ENCODE data around the gene CCDC40. TPM values are rescaled to one million over a fixed set of nuclear protein-coding genes. Genes with fewer than 3 reads are reported as not detected.

Gene CCDC40
- total and polyA plus RNA-seq, 12 donors, result 2.1 to 15.7 (median 6.0) TPM

DNA sequence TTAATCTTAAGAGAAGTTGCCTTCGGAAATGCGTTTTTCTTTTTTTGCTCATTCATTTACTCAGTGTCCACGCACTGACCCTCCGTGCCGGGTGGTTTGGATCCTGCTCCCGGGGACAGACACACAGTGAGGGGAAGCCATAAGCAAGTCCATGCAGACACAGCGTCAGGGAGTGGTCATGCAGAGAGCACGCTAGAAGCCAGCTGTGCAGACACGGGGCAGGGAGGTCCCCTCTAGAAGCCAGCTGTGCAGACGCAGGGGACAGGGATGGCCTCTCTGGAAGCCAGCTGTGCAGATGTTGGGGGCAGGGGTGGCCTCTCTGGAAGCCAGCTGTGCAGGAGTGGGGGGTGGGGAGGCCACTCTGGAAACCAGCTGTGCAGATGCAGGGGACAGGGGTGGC is 69.7 kb downstream of the CCDC40 start:
- H3K4me1 ChIP-seq (replicated peaks in 1 of 2), result peaks cover 0 to 20% of the 10 kb centered on the region in 2 donors
- H3K4me3 ChIP-seq, result no peak overlapping the region
- 75 to 83% (median 79%) methylated on average over 8 to 10 of the region's 10 CpGs for WGBS, 4 donors
- H3K36me3 ChIP-seq (replicated peaks in 1 of 2), result peaks cover 0 to 5% of the 10 kb centered on the region in 2 donors
- TF ChIP-seq, protein P1, sequence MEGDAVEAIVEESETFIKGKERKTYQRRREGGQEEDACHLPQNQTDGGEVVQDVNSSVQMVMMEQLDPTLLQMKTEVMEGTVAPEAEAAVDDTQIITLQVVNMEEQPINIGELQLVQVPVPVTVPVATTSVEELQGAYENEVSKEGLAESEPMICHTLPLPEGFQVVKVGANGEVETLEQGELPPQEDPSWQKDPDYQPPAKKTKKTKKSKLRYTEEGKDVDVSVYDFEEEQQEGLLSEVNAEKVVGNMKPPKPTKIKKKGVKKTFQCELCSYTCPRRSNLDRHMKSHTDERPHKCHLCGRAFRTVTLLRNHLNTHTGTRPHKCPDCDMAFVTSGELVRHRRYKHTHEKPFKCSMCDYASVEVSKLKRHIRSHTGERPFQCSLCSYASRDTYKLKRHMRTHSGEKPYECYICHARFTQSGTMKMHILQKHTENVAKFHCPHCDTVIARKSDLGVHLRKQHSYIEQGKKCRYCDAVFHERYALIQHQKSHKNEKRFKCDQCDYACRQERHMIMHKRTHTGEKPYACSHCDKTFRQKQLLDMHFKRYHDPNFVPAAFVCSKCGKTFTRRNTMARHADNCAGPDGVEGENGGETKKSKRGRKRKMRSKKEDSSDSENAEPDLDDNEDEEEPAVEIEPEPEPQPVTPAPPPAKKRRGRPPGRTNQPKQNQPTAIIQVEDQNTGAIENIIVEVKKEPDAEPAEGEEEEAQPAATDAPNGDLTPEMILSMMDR (IDR thresholded peaks at IDR 0.05), result no peak
- DNase-seq, result no peak
- H3K9me3 ChIP-seq (replicated peaks in 1 of 3), result no peaks in the 10 kb centered on the region
- H3K27ac ChIP-seq, result no peak overlapping the region
- intact Hi-C loops (cut with DNase I), result no loop called here
- H3K27me3 ChIP-seq, result no peaks in the 10 kb centered on the region

DNA sequence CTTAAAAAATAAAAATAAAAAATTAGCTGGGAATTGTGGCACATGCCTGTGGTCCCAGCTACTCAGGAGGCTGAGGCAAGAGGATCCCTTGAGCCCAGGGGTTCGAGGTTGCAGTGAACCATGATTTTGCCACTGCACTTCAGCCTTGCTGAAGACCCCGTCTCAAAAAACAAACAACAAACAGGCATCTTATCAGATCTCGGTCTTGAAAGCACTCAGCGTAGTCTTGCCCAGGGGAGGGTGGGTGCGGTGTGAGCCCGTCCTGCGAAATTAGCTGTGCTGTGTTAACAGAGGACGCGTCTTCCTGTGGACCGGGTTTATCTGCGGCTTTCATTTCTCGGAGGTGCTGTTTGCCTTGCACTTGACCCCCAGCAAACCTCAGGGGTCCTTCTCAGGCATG is 70.3 kb downstream of the CCDC40 start:
- intact Hi-C loops (cut with DNase I), result no loop called here
- peaks cover 0 to 5% of the 10 kb centered on the region in 2 donors for H3K36me3 ChIP-seq (replicated peaks in 1 of 2)
- no peak overlapping the region for H3K27ac ChIP-seq
- no peaks in the 10 kb centered on the region for H3K9me3 ChIP-seq (replicated peaks in 1 of 3)
- peaks cover 0 to 20% of the 10 kb centered on the region in 2 donors for H3K4me1 ChIP-seq (replicated peaks in 1 of 2)
- no peak overlapping the region for H3K4me3 ChIP-seq
- WGBS, 4 donors, result 85 to 91% (median 87%) methylated on average over 10 to 12 of the region's 12 CpGs
- no peaks in the 10 kb centered on the region for H3K27me3 ChIP-seq
- TF ChIP-seq, protein P1 (IDR thresholded peaks at IDR 0.05), result no peak
- no peak for TF ChIP-seq POLR2A (IDR thresholded peaks at IDR 0.05)
- peak in 1 of 7 donors; percentile 11 for DNase-seq

DNA sequence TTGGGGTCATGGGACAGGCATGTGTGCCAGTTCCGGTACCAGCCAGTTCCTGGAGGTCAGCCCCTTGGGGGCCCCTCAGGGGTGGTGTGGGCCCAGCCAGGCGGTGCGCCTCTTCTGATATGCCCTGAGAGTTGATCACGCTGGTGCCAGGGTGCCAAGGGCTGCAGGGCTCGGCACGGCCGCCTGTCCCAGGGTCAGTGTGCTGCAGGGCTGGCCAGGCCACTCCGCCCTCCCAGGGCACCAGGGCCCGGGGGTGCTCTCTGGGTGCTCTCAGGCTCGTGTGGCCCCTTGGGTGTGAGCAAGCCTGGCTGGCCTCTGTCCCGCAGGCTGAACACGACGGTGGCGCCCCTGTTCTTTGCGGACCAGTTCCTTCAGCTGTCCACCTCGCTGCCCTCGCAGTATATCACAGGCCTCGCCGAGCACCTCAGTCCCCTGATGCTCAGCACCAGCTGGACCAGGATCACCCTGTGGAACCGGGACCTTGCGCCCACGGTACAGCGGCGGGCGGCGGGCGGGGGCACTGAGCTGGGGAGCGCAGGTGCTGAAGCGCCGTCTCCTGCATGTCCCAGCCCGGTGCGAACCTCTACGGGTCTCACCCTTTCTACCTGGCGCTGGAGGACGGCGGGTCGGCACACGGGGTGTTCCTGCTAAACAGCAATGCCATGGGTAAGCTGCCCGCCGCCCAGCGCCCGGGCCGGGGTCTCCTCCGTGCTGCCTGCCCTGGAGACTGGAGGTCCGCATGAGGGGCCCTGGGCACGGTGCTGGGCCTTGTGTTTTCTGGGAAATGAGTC is 71.0 kb downstream of the CCDC40 start:
- TF ChIP-seq POLR2A (IDR thresholded peaks at IDR 0.05), result no peak
- TF ChIP-seq, protein P1 (IDR thresholded peaks at IDR 0.05), result no peak
- H3K4me1 ChIP-seq (replicated peaks in 1 of 2), result peaks cover 0 to 13% of the 10 kb centered on the region in 2 donors
- no peak overlapping the region for H3K4me3 ChIP-seq
- 60 to 93% (median 91%) methylated on average over 1 to 46 of the region's 46 CpGs for WGBS, 4 donors
- no peaks in the 10 kb centered on the region for H3K27me3 ChIP-seq
- DNase-seq, result peak in 1 of 7 donors; percentile 22
- intact Hi-C loops (cut with DNase I), result no loop called here
- no peak overlapping the region for H3K27ac ChIP-seq
- H3K36me3 ChIP-seq (replicated peaks in 1 of 2), result peaks cover 0 to 5% of the 10 kb centered on the region in 2 donors
- no peaks in the 10 kb centered on the region for H3K9me3 ChIP-seq (replicated peaks in 1 of 3)

DNA sequence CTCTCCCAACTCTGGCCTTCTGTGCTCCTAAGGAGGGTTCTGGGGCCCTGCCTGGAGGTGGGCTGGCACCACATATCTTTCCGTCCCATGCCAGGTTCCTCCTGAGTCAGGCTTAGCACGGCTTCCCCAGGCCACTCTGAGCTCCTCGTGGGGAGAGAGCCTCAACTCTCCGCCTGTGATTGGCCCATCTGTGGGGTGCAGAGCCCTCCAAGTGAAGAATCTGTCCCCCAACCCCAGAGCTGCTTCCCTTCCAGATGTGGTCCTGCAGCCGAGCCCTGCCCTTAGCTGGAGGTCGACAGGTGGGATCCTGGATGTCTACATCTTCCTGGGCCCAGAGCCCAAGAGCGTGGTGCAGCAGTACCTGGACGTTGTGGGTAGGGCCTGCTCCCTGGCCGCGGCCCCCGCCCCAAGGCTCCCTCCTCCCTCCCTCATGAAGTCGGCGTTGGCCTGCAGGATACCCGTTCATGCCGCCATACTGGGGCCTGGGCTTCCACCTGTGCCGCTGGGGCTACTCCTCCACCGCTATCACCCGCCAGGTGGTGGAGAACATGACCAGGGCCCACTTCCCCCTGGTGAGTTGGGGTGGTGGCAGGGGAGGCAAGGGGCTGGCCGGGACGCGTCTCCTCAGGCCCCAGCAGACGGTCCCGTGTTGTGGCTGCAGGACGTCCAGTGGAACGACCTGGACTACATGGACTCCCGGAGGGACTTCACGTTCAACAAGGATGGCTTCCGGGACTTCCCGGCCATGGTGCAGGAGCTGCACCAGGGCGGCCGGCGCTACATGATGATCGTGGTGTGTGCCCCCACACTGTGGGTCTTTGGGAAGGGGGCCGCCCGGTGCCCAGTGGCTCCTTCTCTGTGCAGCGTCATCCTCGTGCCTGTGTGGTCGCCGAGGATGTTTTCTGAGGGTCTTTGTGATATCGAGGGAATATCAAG is 71.9 kb downstream of the CCDC40 start:
- peak in 1 of 7 donors; percentile 11 for DNase-seq
- H3K36me3 ChIP-seq (replicated peaks in 1 of 2), result peaks cover 0 to 5% of the 10 kb centered on the region in 2 donors
- WGBS, 4 donors, result 87 to 91% (median 90%) methylated on average over 20 to 40 of the region's 40 CpGs
- intact Hi-C loops (cut with DNase I), result no loop called here
- no peak overlapping the region for H3K4me3 ChIP-seq
- peaks cover 0 to 8% of the 10 kb centered on the region in 2 donors for H3K4me1 ChIP-seq (replicated peaks in 1 of 2)
- no peak overlapping the region for H3K27ac ChIP-seq
- no peaks in the 10 kb centered on the region for H3K9me3 ChIP-seq (replicated peaks in 1 of 3)
- TF ChIP-seq POLR2A (IDR thresholded peaks at IDR 0.05), result no peak
- TF ChIP-seq, protein P1 (IDR thresholded peaks at IDR 0.05), result no peak
- no peaks in the 10 kb centered on the region for H3K27me3 ChIP-seq

Measured in adrenal gland (tissue), 12 donors.